ENCODE data around the gene CTSC.

DNA sequence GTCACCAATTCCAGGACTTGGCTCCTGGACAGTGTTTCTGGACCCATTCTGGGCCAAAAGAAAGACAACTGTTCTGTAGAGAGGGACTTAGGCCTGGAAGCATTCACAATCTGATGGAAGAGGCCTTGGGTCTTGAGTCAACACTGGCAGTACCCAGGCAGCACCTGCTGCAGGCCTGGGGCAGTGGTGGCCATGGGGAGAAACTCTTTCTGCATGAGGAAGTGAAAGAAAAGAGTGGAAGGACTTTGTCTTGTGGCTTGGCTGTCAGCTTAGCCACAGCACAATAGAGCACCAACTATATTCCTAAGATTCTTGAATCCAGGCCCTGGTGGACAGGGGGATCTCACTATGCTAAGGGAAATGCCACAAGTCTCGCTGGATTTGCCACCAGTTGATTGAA is 70.6 kb downstream of the CTSC start:
- TF ChIP-seq, protein P1, sequence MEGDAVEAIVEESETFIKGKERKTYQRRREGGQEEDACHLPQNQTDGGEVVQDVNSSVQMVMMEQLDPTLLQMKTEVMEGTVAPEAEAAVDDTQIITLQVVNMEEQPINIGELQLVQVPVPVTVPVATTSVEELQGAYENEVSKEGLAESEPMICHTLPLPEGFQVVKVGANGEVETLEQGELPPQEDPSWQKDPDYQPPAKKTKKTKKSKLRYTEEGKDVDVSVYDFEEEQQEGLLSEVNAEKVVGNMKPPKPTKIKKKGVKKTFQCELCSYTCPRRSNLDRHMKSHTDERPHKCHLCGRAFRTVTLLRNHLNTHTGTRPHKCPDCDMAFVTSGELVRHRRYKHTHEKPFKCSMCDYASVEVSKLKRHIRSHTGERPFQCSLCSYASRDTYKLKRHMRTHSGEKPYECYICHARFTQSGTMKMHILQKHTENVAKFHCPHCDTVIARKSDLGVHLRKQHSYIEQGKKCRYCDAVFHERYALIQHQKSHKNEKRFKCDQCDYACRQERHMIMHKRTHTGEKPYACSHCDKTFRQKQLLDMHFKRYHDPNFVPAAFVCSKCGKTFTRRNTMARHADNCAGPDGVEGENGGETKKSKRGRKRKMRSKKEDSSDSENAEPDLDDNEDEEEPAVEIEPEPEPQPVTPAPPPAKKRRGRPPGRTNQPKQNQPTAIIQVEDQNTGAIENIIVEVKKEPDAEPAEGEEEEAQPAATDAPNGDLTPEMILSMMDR (optimal IDR thresholded peaks at IDR 0.05 in 1 of 3, IDR thresholded peaks at IDR 0.05 in 1 of 3, conservative IDR thresholded peaks at IDR 0.05 in 1 of 3; ENCODE audit: extremely low read depth in 1 of 3, insufficient read depth in 2 of 3, low read length in 3 of 3), result no peak
- TF ChIP-seq EZH2 (IDR thresholded peaks at IDR 0.05; ENCODE audit: low read length), result no peak

Data from keratinocyte (primary cell).